Epithelial cell of esophagus (primary cell): ENCODE results near the gene TBC1D14.

Experiments used
- DNase-seq: peaks from one replicate; pipeline ENCODE4 v3.0.0; 2010; ENCODE audit warnings: low read depth
- H3K4me3 ChIP-seq: 2 replicates; pipeline ENCODE4 v1.5.1; 2011; ENCODE audit warnings: mild to moderate bottlenecking, low read length, control low read depth
- TF ChIP-seq, protein P1 (sequence below): IDR thresholded peaks from 2 replicates; pipeline ENCODE4 v1.5.1; 2011; ENCODE audit warnings: low read depth, mild to moderate bottlenecking, low read length, control low read depth, inconsistent platforms; ENCODE audit not compliant: insufficient read depth; ENCODE audit errors: missing control alignments

TBC1D14 gene

DNA sequence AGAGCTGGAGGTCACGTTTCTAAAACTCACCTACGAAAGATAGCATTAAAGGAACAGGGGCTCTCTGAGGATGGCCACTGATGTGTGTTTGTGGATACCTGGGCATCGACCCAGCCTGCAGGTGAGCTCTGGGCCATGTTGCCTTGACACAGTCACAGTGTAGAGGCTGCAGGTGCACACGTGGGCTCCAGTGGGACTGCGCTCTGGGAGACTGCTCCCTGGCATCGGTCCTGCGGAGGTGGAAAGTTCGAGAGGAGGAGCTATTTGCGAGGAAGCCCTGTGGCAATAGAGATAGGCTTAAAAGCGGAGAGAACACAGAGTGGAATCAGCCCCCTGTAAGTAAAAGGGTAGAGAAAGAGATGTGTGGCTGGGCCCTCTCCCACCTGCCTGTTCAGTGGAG is 121.2 kb downstream of the TBC1D14 start:
- no peak for DNase-seq
- H3K4me3 ChIP-seq = no peak overlapping the region
- TF ChIP-seq, protein P1, sequence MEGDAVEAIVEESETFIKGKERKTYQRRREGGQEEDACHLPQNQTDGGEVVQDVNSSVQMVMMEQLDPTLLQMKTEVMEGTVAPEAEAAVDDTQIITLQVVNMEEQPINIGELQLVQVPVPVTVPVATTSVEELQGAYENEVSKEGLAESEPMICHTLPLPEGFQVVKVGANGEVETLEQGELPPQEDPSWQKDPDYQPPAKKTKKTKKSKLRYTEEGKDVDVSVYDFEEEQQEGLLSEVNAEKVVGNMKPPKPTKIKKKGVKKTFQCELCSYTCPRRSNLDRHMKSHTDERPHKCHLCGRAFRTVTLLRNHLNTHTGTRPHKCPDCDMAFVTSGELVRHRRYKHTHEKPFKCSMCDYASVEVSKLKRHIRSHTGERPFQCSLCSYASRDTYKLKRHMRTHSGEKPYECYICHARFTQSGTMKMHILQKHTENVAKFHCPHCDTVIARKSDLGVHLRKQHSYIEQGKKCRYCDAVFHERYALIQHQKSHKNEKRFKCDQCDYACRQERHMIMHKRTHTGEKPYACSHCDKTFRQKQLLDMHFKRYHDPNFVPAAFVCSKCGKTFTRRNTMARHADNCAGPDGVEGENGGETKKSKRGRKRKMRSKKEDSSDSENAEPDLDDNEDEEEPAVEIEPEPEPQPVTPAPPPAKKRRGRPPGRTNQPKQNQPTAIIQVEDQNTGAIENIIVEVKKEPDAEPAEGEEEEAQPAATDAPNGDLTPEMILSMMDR = no peak

DNA sequence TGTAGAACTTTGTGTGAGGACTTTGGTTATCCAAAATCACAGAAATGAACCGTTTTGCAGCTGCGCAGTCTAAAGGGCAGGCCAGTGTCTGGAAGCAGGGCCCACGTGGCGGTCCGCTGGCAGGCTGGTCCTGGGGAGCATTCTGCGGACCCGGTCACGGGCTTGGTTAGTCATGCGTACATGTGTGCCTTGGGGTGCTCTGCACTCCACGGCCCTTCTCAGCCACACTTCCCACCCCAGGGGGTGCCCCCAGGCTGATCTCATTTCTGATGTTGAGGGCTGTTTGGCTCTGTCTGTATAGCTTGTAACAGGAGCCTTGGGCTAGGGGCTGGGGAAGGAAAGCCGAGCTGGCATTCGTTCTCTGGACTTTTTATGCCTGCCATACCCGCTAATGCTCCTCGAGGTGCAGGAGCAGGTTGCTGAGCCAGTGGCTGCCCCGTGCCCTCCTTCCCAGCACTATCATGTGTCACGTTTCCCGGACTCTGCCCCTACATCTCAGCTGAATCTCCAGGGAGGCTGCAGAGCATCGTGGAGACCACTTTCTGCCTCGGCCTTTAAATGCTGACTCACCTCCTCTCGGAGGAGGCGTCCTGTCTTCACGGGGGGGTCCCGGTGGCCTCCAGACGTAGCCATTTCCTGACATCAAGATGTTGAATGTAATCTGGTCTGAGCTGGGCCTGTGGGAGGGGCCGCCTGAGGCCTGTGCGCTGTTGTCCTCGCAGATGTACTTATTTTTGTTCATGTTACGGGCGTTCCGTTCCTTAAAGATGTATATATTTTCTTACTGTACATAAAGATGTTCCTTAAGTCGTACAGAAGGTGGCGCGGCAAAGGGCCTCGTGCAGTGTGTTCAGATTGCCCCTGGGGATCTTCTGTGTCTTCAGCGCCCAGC is 122.2 kb downstream of the TBC1D14 start:
- no peak overlapping the region for H3K4me3 ChIP-seq
- no peak for DNase-seq
- TF ChIP-seq, protein P1 = no peak

GRCh38 chr4:7032596-7032995 is 123.0 kb downstream of the TBC1D14 start:
- no peak for DNase-seq
- TF ChIP-seq, protein P1 = no peak
- no peak overlapping the region for H3K4me3 ChIP-seq

GRCh38 chr4:7034262-7035081 is 124.8 kb downstream of the TBC1D14 start:
- DNase-seq = peak; percentile 65
- TF ChIP-seq, protein P1 = no peak
- no peak overlapping the region for H3K4me3 ChIP-seq

DNA sequence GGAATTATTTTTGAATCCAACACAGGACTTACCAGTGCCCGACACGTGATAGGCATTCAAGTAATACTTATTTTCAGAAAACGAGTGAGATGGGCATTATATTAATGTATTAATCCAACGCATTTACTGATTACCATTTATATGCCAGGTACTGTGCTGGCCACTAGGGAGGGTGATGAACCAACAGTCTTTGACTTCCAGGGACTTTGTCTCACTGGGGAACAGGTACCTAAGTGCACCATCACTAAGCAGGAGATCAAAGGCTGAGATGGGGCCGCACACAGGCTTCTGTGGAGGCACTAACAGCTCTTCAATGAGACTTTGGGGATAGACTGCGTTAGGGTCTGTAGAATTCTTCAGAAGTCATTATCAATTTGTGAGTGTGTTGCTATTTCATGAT is 127.8 kb downstream of the TBC1D14 start:
- H3K4me3 ChIP-seq = no peak overlapping the region
- no peak for DNase-seq
- TF ChIP-seq, protein P1 = peak; percentile 16

DNA sequence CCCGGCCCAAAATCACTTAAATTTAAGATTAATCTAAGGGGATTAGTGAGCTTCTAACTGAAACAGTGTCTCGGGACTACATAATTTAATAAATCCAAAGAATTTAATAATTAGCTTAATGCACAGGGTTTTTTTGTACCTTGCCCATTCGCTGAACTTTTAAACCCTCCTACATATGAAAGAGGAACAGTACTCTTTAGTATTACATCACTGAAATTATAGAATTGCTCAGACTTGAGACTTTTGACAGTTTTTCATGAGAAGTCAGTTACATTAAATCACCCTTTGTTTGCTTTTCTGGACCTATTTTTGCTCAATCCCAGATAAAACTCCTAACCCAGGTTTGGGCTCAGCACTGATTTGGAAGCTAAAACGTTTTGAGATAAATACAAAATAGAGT is 131.1 kb downstream of the TBC1D14 start:
- TF ChIP-seq, protein P1 = no peak
- no peak overlapping the region for H3K4me3 ChIP-seq
- DNase-seq = no peak

DNA sequence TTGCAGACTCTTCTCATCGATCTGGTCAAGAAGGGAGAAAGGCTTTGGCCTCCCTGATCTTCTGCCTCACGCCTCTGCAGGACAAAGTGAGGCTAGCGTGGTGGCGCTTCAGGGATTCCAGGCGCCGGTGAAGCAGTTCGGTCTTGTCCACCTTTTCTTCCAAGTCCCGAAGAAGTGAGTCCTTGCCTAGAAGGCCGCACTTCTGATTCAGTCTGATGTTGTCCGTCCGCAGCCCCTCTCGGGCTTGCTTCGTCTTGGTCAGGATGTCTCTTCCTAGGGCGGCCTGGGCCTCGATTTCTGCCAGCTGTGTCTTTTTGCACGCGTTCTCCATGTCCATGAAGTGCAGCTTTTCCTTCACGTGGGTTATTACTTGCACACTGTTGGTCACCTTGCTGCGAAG is 131.6 kb downstream of the TBC1D14 start:
- TF ChIP-seq, protein P1 = no peak
- no peak for DNase-seq
- H3K4me3 ChIP-seq = no peak overlapping the region
